HUES48 (cell line): ENCODE results near the gene BCAS3.

Experiments used
- H3K27ac ChIP-seq: one replicate; pipeline ENCODE4 v1.7.0; 2013; ENCODE audit warnings: low read depth, low read length, inconsistent platforms
- H3K27me3 ChIP-seq: 2 replicates; pipeline ENCODE4 v1.6.1; 2013; ENCODE audit warnings: mild to moderate bottlenecking, low read length; ENCODE audit not compliant: control insufficient read depth, insufficient read depth
- H3K36me3 ChIP-seq: 2 replicates; pipeline ENCODE4 v1.6.1; 2013; ENCODE audit warnings: low read length; ENCODE audit not compliant: control insufficient read depth, insufficient read depth
- H3K4me1 ChIP-seq: 2 replicates; pipeline ENCODE4 v1.6.1; 2013; ENCODE audit warnings: mild to moderate bottlenecking, low read length; ENCODE audit not compliant: control insufficient read depth, insufficient read depth
- H3K4me3 ChIP-seq: 2 replicates; pipeline ENCODE4 v1.5.1; 2013; ENCODE audit warnings: mild to moderate bottlenecking, low read depth, low read length
- H3K9ac ChIP-seq: 2 replicates; pipeline ENCODE4 v1.6.1; 2013; ENCODE audit warnings: mild to moderate bottlenecking, low read depth, low read length, moderate library complexity
- H3K9me3 ChIP-seq: 2 replicates; pipeline ENCODE4 v1.6.1; 2013; ENCODE audit warnings: low read length; ENCODE audit not compliant: control insufficient read depth, insufficient read depth

The BCAS3 gene

GRCh38 chr17:61316633-61317032 is 639.0 kb downstream of the BCAS3 start:
- no peak overlapping the region for H3K27ac ChIP-seq
- no peaks in the 10 kb centered on the region for H3K4me1 ChIP-seq
- no peaks in the 10 kb centered on the region for H3K9me3 ChIP-seq
- H3K4me3 ChIP-seq: no peak overlapping the region
- H3K36me3 ChIP-seq: no peaks in the 10 kb centered on the region
- H3K9ac ChIP-seq: no peak overlapping the region
- no peaks in the 10 kb centered on the region for H3K27me3 ChIP-seq

DNA sequence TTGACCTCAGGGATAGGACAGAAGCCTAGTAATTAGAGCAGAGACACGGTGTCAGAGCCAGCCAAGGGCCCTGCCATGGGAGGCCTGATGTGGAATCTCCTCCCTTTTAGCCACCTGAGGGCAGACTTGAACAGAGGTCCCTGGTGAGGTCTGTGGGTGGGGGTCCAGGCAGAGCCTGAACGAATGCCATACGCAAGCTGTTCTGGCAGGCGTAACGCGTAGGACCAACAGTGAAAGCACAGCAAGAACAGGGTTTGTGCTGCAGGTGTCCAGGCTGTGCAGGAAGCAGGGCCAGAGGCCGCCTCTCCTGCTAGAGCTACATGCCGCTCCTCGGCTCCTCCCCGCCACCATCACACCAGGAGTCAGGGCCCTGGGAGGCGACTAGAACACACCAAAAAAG is 640.1 kb downstream of the BCAS3 start:
- no peaks in the 10 kb centered on the region for H3K9me3 ChIP-seq
- no peaks in the 10 kb centered on the region for H3K27me3 ChIP-seq
- no peak overlapping the region for H3K4me3 ChIP-seq
- no peaks in the 10 kb centered on the region for H3K36me3 ChIP-seq
- H3K4me1 ChIP-seq: peaks cover 3% of the 10 kb centered on the region; the same call in 1 of the 2 replicates
- no peak overlapping the region for H3K9ac ChIP-seq
- H3K27ac ChIP-seq: no peak overlapping the region

- Histone ChIP-seq H3K9ac (no peak overlapping the region), H3K27me3 (no peaks in the 10 kb centered on the region), H3K36me3 (no peaks in the 10 kb centered on the region), H3K4me3 (no peak overlapping the region), H3K27ac (no peak overlapping the region), H3K9me3 (no peaks in the 10 kb centered on the region), H3K4me1 (peaks cover 12% of the 10 kb centered on the region)
Observed at GRCh38 chr17:61318684-61319098, 641.0 kb downstream of the BCAS3 start.

DNA sequence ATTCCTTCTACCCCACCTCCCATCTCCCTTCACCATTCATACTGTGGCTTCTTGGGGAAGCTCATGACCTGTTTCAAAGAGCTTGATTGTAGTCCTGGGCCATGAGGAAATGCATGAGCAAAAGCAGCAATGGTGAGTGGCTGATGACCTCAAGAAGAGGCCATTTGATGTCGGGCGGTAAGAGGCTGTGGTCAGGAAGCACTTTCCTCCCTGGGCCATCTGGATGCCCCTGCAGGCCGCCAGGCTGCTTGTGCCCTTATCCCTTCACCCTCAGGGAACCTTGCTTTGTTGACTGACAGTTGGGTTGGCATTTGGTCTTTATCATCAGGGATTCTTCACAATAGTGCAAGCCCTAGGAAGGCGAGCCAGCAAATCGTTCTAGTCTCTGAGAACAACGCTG is 643.7 kb downstream of the BCAS3 start:
- Histone ChIP-seq H3K27ac (no peak overlapping the region), H3K4me3 (no peak overlapping the region), H3K4me1 (peaks cover 15% of the 10 kb centered on the region), H3K27me3 (no peaks in the 10 kb centered on the region), H3K9ac (no peak overlapping the region), H3K36me3 (no peaks in the 10 kb centered on the region), H3K9me3 (no peaks in the 10 kb centered on the region)

- no peak overlapping the region for H3K27ac ChIP-seq
Observed at GRCh38 chr17:61322325-61323002, 644.8 kb downstream of the BCAS3 start.

DNA sequence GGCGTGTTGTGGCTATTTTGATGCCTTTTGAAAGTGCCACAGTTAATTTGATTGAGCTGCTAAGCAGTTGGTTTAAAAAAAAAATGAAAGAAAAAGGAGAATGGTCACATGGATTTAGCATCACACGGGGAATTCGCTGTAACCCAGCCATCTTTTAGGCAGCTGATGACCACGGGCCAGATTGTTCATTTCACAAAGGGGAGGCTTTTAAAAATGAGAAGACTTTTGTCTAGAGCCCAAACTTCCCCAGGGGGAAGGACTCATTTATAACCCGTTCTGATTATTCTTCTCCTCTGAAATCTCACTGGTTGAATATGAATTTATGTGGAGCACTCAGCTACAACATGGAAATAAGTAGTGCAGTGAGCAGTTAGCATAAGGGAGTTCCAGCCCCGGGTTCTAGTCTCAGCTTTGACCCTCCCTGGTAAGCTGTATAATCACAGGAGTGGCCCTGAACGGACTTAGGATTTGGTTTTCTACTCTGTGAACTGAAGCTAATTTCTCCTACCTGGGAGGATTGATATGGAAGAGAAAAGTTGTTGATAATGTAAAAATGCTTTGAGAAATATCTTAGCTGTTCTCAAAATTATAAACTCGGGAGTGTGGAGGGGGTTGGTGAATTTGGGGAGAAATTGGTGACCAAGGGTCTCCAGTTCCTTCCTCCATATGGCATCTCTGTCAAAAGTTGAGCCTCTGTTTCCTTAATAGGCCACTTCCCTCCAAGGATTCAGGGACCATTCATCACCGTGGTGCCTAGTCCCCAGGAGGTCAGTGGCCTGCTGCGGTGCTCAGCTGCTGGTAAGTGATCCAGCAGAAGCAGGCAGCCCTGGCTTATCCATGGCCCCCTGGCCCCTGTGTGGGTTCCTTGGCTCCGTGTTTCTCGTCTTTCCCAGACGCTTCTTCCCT is 645.6 kb downstream of the BCAS3 start:
- Histone ChIP-seq H3K9ac (no peak overlapping the region), H3K36me3 (no peaks in the 10 kb centered on the region), H3K9me3 (no peaks in the 10 kb centered on the region), H3K4me3 (no peak overlapping the region), H3K27ac (no peak overlapping the region), H3K27me3 (no peaks in the 10 kb centered on the region), H3K4me1 (peaks cover 15% of the 10 kb centered on the region)

More at GRCh38 chr17:61322325-61323002, 644.8 kb downstream of the BCAS3 start:
- Histone ChIP-seq H3K4me1 (peaks cover 15% of the 10 kb centered on the region), H3K9ac (no peak overlapping the region), H3K36me3 (no peaks in the 10 kb centered on the region), H3K27me3 (no peaks in the 10 kb centered on the region), H3K9me3 (no peaks in the 10 kb centered on the region), H3K4me3 (no peak overlapping the region)

- Histone ChIP-seq H3K9me3 (no peaks in the 10 kb centered on the region), H3K9ac (no peak overlapping the region), H3K4me3 (no peak overlapping the region), H3K27me3 (no peaks in the 10 kb centered on the region), H3K36me3 (no peaks in the 10 kb centered on the region), H3K4me1 (peaks cover 15% of the 10 kb centered on the region), H3K27ac (no peak overlapping the region)
Observed at GRCh38 chr17:61323909-61324868, 646.5 kb downstream of the BCAS3 start.

GRCh38 chr17:61324950-61325349 is 647.3 kb downstream of the BCAS3 start:
- H3K9me3 ChIP-seq: no peaks in the 10 kb centered on the region
- no peaks in the 10 kb centered on the region for H3K36me3 ChIP-seq
- H3K27ac ChIP-seq: no peak overlapping the region
- H3K27me3 ChIP-seq: no peaks in the 10 kb centered on the region
- no peak overlapping the region for H3K4me3 ChIP-seq
- peaks cover 15% of the 10 kb centered on the region for H3K4me1 ChIP-seq
- H3K9ac ChIP-seq: no peak overlapping the region

DNA sequence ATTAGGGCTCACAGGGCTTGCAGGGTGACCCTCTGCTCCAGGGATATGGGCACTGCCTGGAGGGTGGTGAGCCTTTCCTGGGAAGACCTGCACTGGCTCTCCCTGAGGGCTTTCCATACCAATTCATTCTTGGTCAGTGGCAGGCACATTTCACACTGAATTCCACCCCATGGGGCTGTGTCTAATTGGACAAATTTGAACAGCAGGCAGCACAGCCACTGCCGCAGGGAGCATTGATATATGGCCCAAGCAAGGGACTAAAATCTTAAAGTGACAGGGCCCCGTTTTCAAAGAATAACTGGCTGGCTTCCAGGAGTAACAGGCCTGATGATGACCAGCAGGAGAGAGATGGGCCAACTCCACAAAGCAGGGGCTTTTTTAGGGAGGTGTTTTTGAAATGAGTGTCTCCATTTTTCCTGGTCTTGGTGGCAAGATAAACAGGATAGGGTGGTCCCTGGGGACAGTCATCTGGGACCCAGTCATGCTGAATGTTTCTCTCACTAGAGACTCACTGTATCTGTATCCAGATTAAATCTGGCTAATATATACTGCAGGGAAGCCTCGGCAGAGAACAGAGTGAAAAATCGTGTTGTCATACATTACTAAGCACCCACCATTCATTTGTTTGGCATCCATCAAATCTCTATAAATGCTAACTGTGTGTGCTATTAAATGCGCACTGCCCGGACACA is 647.9 kb downstream of the BCAS3 start:
- H3K27me3 ChIP-seq: no peaks in the 10 kb centered on the region
- peaks cover 15% of the 10 kb centered on the region for H3K4me1 ChIP-seq
- no peak overlapping the region for H3K27ac ChIP-seq
- H3K36me3 ChIP-seq: no peaks in the 10 kb centered on the region
- H3K4me3 ChIP-seq: no peak overlapping the region
- no peak overlapping the region for H3K9ac ChIP-seq
- no peaks in the 10 kb centered on the region for H3K9me3 ChIP-seq

- no peak overlapping the region for H3K27ac ChIP-seq
- no peaks in the 10 kb centered on the region for H3K9me3 ChIP-seq
- no peak overlapping the region for H3K9ac ChIP-seq
Observed at GRCh38 chr17:61326330-61326729, 648.7 kb downstream of the BCAS3 start.

More at GRCh38 chr17:61326330-61326729, 648.7 kb downstream of the BCAS3 start:
- Histone ChIP-seq H3K4me1 (peaks cover 15% of the 10 kb centered on the region), H3K36me3 (no peaks in the 10 kb centered on the region), H3K27me3 (no peaks in the 10 kb centered on the region), H3K4me3 (no peak overlapping the region)
